Stimulated activated naive CD4-positive, alpha-beta T cell treated with Interleukin-2 at 50 U/mL for 16 hours (primary cell): Measurements from ENCODE around the gene KBTBD2.
"Not testable (repeated sequence)": the region's sequence is repeated elsewhere in the genome, so short reads cannot be mapped to it uniquely, and the experiment has no call there.

Experiments used
- DNase-seq: peaks from one replicate; lab custom pipeline; 2025; lab: John Stamatoyannopoulos, UW

The KBTBD2 gene

DNA sequence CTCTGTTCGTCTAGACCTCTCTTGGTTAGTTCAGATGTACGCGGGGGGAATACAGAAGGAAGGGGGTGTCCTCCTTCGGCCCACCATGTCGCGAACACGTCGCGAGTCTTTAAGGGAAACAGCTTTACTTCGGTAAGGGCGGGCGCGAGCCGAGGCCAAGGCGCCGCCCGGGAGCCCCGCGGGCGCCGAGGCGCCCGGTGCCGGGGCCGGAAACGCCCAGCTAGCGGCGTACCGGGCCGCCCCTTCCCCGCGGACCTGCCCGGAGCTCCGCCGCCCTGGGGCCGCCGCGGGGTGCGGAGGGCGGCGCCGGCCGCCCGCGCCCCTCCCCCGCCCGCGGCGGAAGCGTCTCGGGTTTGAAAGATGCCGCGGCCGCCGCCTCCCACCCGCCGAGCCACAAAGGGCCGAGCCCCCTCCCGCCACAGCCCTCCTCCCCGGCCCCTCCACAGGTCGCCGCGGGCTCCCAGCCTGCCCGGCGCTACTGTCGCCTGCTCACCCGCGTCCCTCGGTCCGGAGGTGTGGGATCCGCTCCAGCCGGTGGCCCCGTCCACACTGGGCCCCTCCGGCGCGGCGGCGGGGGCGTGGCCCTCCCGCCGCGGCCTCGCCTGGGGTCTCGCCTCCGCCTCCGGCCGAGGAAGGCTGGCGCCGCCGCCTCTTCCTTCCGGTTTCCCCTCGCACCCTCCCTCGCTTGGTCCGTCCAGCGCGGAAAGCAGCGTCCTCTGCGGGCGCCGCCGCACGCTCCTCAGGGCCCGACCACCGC, at the start of gene KBTBD2:
KBTBD2 (minus strand) TSS at position 718 of the 757 bp plus-strand sequence. CDS start 12,156 bp downstream, outside the sequence.
- peak; percentile 81 for DNase-seq

DNA sequence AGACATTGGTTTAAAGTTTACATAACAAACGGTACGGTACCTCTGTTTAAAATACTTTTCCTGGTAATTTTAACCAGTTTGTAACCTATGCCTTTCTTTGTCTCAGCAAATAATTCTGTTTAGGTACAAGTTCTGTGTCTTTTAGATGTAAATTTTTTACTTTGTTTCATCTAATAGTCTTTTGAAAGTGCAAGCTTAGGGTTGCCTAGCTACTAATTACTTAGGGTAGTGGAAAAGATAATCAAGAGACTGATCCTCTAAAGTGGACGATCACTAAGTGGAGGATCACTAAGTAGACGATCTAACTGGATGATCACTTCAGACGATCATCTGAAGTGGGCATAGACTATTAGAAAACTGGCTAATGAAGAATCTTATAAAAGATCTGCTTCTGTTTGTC, 49.6 kb upstream of the KBTBD2 start:
- DNase-seq = no peak

DNA sequence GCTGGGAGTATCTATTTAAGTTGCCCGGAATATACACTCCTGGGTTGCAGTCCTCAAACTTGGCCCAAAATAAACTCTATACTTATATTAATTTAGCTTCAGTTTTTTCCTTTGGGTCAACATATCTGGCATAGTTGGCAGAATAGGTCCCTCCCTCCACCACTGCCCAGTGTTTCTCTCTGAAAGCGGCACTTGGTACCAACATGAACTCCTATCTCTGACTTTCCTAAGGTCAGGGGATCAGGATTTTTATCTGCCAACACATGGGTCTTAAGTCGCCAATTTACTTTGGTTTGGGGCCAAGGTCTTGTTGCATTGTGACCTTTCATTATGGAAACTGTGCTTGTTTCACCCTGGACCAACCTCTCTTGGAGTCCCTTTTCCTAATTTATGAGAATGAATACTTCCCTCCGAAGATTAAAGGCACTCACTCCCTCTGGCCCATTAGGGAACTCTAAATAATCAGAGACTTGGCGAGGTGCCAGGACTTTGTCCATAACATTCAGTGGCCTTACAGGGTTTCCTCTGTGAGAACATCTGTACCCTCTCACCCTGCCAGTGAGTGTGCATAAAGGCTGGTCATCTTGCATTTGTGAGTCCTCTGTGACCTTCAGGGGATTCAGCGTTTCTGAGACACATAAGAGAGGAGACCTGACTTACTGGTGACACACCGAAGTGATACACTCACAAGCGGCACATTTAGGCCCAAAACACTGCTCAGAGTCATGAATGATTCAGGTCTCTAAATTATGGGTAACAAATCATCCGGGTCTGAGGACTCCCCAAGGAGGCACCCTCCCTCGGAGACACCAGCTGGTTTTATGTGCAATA, 46.0 kb upstream of the KBTBD2 start:
- no peak for DNase-seq

DNA sequence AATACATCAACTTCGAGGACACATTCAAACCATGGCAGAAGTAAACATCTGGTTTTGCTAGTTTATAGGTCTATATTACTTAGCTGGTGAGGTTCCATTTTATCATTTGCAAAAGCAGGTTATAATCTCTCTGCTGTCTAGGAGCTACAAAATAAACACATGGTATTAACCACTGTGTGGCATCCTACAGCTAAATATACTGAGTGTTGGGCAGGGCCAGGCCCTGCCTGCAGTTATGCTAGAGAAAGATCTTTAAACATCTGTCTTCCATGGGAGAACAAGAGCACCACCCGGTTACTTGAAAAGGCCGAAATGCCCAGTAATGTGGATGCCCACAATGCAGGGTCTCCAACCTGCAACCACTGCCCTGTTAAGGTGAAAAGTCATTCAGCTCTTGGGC, 45.1 kb upstream of the KBTBD2 start:
- DNase-seq = no peak

DNA sequence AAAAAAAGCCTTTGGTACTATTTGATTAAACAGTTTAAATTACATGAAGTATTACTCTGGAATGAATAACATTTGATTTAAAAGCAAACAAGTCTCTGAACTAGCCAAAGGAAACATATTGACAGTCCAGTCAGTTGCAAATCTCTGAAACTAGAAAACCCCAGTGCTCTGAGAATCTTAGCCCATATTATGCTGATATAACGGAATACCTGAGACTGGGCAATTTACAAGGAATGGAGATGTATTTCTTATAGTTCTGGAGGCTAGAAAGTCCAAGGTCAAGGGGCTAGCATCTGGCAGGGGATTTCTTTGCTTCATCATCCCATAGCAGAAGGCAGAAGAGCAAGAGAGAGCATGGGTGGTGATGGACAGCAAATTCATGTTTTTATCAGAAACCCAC, 44.0 kb upstream of the KBTBD2 start:
- DNase-seq = no peak

DNA sequence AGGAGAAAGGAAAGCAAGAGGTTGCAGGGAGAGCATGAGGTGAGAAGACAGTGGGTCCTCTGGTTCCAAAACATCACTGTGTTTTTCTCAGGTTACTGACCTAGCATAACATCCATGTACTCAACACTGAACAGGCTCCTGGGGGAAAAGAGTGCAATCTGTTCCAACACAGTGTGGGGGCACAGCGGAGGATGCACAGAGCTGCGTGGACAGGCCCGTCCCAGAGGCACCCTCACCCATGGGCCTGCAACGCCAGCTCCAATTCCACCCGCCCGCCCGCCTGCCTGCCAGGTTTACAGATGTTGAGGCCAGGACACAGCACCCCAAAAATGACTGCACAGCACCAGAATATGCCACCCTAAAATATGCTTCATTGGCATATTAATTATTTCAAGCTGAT, 38.8 kb upstream of the KBTBD2 start:
- no peak for DNase-seq

DNA sequence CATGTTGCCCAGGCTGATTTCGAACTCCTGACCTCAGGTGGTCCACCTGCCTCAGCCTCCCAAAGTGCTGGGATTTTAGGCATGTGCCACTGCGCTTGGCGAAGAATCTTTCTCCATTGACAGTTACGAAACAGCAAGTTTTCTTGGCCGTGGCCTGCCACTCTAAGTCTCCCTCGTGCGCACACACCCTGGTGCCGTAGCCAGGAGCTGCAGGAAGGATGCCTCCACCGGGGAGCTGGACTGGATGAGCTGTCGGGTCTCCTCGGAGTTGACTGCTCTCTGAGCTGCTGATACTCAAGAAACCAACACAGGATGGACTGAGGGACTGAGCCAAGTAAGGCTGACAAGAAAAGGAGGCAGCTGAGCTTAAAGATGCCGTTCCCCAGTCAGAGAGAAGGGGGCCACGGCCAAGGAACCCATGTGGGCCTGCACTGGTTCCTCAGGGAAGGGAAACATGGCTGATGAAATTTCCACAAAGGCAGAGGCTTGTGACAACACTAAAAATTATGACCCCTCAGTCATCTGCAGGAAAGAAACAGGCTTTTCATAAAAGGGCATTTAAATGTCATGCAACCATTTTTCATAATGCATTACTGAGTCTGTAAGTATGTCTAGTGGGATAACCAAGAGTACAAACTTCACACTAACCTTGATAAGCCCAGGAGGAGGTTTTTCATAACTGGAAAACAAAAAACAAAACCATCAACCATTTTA, 38.0 kb upstream of the KBTBD2 start:
- DNase-seq = no peak

DNA sequence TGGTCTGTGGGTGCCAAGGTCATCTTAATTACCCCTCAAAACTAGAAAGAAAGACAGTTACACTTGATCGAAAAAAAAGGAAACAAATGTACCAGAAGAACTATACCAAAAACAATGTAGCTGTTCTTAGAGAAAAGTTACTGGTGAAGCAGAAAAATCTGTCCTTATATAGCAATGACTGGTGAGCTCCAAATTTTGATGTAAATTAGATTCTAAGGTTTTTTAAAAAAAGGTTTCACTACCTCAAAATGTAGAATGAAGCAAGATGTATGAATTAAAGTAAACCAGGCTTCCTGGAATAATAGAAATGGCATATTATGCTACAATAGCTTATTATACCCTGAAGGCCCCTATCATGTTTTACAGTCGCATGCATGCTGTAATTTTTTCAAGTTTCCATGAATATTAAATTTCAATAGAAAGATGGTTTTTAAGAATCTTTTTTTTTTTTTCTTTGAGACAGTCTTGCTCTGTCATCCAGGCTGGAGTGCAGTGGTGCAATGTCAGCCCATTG, 37.3 kb upstream of the KBTBD2 start:
- no peak for DNase-seq

DNA sequence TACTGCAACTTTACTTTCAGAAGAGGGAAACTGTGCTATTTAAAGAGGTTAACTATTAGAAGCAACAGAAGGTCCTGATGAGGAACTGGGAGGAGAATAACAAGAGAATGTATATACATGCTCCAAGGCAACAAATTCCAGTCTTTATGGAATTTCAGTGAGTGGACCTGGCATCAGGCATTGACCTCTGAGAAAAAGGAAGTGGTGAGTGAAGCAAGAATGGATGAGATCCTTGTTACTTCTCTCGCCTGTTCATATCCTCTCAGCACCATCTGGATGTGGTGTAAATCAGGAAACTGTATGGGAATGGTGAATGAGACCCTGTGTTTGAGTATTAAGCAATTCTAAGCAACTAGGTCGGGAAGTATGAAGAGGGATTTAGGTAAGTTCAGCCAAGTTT, 30.3 kb upstream of the KBTBD2 start:
- DNase-seq = no peak

DNA sequence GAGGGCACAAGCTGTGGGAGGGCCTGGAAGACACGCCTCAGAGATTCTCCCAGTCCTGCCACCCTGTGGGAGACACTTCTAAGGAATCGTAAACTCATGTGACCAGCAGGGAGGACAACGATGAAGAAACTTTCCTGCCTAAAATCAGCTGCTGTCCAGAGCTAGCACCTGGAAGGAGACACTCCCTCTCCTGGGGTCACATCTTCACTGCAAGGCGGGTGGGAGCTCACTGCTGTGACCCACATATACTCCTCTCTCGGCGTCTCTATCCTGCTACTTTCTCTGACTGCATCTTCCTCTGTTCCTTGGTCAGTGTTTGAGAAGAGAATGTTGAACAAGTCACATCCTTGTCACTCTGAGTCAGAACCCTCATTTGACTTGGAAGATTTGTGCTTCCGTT, 25.4 kb upstream of the KBTBD2 start:
- DNase-seq = not testable (repeated sequence)

DNA sequence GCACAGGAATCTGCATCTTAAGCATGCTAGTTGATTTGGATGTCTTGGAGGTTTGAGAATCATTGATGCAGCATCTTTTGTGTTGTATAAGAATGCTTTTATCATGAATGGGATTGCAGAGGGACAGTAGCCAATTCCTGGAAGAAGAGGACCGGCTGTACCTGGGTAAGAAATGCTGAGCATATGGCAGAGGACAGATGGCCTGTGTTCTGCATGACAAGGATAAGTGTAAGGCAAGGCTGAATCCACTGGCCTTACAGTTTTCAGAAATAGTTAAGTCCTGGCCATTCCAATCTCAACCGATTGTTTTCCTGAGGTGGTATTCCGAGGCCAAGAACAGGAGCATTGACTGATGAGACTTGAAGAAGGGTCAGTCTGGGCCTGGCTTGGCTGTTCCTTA, 24.4 kb upstream of the KBTBD2 start:
- DNase-seq = no peak

DNA sequence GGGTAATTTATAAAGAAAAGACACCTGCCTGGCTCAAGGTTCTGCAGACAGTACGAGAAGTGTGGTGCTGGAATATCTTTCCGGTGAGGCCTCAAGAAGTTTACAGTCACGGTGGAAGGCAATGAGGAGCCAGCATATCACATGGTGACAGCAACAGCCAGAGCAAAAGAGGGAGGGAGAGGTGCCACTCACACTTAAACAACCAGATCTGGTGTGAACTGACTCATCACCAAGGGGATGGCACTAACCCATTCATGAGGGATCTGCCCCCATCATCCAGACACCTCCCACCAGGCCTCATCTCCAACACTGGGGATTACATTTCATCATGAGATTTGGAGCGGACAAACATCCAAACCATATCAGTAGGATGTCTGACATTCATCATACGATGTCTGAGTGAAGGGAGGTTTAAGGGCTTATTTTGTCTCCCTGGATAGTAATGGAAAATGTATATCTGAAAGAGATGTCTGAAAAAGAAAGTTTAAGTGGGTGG, 23.5 kb upstream of the KBTBD2 start:
- no peak for DNase-seq

DNA sequence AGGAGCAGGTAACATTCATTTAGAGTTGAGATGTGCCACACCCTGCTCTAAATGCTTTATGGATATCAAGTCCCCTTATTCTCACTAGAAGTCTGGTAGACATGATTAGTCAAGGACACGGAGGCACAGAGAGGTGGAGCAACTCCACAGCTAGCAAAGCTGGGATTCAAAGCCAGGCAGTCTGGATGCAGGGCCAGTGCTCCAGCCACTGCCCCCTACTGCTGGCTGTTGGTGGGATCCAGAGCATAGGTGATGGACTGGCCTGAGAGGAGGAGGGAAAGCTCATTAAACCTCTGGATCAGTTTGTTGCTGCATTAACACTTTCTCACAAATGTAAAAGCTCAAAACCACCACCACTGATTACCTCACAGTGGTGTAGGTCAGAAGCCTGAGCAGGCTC, 22.6 kb upstream of the KBTBD2 start:
- no peak for DNase-seq

DNA sequence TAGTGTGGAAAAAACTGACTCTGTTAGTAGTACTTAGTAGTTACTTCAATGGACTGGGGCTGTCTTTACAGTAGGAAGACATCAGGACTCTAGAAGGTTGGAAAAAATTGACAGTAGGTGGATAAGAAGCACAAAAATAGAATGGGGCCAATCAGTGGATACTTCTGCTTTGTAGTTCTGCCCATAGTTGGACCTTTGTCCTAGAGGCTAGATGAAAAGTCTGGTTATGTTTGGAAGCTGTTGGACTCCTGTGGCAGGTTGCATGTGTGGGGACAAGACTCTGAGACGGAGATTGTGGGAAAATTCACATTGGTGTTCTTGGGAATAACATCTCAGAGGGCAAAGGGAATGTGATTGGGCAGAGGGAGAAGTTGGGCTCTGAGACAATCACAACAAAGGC, 18.6 kb upstream of the KBTBD2 start:
- no peak for DNase-seq

DNA sequence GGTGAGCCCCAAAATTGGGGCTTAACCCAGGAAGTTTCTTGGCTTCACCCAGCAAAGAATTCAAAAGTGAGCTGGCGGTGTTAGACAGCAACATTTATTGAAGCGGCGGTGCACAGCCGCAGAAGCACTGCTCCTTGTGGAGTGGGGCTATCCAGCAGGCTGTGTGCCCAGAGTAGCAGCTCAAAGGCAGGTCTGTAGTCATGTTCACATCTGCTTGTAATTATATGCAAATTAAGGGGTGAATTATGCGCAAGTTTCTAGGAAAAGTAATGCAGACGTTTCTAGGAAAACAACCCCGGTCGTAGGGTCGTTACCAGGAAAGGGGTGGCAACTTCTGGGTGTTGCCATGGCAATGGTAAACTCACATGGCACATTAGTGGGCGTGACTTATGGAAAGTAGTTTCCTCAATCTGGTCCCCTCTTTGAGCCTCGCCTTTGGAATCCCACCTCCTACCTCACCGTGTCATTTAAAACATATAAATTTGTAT, 13.7 kb upstream of the KBTBD2 start:
- DNase-seq = peak; percentile 66

DNA sequence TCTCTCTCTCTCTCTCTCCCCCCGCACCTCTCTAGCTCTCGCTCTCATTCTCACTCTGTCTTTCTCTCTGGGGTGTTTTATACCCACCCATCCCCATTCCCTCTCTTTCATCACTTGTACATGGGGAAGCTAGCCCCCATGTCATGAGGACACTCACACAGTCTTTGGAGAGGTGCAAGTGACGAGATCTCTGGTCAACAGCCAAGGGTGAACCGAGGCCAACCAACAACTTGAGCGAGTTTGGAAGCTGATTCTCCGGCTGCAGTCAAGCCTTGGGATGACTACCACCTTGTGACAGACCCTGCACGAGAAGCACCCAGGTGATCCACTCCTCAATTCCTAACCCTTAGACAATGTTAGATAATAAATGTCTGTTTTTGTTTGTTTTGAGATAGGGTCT, 10.1 kb upstream of the KBTBD2 start:
- no peak for DNase-seq

DNA sequence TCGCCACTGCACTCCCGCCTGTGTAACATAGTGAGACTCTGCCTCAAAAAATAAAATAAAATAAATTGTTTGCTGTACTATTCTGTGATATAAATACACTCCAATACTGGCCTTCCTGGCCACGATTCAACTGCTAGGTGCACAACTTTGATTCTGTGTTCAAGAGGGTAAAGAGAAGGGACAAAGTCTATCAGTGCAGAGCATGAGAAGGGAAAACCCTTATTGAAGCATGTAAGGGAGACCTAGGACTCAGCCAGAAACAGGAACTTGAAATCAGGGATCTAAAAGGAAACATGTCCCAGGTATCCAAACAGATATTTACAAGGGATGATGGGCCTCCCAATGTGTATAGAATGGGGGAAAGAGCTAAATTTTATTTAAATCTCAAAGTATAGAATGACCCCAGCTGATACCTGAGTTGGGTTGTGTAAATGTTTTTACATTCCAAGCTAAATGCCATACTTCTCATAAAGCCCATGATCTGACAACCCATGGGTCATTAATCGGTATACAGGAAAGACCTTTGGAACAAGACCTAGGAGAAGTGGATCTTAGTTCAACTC, 9.0 kb upstream of the KBTBD2 start:
- no peak for DNase-seq

DNA sequence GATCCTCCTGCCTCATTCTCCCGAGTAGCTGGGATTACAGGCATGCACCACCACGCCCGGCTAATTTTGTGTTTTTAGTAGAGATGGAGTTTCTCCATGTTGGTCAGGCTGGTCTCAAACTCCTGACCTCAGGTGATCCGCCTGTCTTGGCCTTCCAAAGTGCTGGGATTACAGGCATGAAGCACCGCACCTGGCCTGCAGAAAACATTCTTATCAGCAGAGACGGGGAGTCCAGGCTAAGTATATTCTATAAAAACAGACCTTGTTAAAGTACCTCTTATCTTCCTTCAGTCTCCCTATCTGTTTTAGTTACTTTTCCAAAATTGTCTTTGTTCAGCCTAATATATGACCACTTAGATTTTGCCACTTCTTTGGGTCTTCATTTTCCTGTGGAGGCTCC, 5.8 kb upstream of the KBTBD2 start:
- not testable (repeated sequence) for DNase-seq

DNA sequence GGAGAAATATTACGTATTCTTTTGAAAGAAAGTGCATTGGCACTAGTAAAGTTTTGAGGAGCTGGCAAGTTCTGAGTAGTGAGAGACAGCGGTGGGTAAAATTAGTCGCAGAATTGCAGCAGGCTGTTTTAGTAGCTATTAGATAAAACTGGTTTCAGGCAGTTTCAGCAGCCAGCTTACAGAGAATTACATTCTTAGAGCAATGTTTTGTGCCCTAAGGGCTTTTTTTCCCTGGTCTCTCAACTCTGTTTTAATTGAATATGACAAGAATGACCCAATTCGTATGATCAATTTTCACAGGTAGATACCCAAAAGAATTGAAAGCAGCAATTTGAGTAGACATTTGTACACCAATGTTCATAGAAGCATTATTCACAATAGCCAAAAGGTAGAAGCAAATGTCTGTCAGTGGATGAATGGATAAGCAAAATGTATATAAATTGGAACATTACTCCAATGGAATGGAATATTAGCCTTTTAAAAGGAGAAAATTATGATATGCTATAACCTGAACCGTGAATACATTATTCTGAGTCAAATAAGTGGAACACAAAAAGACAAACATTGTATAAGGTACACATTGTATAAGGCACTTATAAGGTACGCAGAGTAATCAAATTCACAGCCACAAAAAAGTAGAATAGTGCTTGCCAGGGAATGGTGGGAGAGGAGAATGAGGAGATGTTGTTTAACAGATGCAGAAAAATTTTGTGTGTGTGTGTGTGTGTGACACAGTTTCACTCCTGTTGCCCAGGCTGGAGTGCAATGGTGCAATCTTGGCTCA, 5.2 kb upstream of the KBTBD2 start:
- no peak for DNase-seq

DNA sequence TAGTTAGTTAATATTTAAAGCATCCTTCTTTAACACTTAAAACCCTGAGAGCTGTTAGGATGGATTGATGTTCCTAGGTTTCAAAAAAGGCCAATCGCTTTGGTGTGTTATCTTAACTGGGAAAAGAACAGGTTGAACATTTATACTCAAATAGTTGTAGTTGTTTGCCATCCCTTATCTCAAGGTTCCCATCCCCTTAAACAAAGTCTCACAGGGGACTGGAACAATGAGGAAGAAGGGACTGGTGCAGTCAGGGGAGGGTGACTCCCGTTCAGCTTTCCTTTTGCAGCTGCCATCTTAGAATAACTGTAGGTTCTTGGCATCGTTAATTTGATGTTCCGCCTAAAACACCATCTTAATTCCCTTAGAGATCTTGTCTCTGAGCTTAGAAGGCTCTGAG, 2.6 kb upstream of the KBTBD2 start:
- DNase-seq = no peak

DNA sequence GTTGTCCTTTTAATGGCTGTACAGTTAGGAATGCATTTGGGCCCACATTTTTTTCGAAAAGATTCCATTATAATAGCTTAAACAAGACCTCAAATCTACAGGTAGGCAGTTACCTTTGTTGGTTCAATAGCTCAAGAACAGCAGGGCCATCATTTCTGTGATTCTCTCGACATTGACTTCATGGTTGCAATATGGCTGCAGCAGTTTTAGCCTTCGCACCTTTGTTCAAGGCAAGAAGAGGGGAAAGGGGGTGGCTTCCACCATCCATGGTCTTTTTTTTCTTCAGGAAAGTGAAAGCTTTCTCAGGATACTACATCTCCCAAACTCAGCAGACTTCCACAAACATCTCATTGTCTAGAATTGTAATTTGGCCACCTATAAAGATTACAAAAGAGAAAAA, 2.2 kb upstream of the KBTBD2 start:
- DNase-seq = no peak
